22Rv1 (cell line): ENCODE results near the gene SLC9A9.

Experiments used
- H3K27ac ChIP-seq: fragments of 450-650 bp; 2 replicates; pipeline ENCODE4 v1.5.1; 2017
- CTCF ChIP-seq: fragments of 450-650 bp; IDR thresholded peaks from 2 replicates; pipeline ENCODE4 v1.5.1; 2017; ENCODE audit warnings: mild to moderate bottlenecking
- ZFX ChIP-seq: fragments of 450-650 bp; IDR thresholded peaks from 2 replicates; pipeline ENCODE4 v1.6.1; 2017; ENCODE audit warnings: antibody characterized with exemption, borderline replicate concordance

The SLC9A9 gene

GRCh38 chr3:143496191-143496590 lies 352.1 kb downstream of the SLC9A9 start:
- H3K27ac ChIP-seq: no peak overlapping the region
- no peak for TF ChIP-seq ZFX
- no peak for TF ChIP-seq CTCF

- H3K27ac ChIP-seq: no peak overlapping the region
- TF ChIP-seq ZFX: no peak
- TF ChIP-seq CTCF: no peak
Observed at GRCh38 chr3:143495527-143495926, 352.7 kb downstream of the SLC9A9 start.

- no peak overlapping the region for H3K27ac ChIP-seq
- TF ChIP-seq ZFX: no peak
- no peak for TF ChIP-seq CTCF
Observed at GRCh38 chr3:143486611-143487010, 361.7 kb downstream of the SLC9A9 start.

- TF ChIP-seq ZFX: no peak
- no peak for TF ChIP-seq CTCF
- no peak overlapping the region for H3K27ac ChIP-seq
Observed at GRCh38 chr3:143484846-143485512, 363.3 kb downstream of the SLC9A9 start.

GRCh38 chr3:143483214-143483613 lies 365.1 kb downstream of the SLC9A9 start:
- no peak overlapping the region for H3K27ac ChIP-seq
- TF ChIP-seq CTCF: no peak
- no peak for TF ChIP-seq ZFX

GRCh38 chr3:143482106-143483088 lies 365.9 kb downstream of the SLC9A9 start:
- TF ChIP-seq CTCF: no peak
- TF ChIP-seq ZFX: no peak
- H3K27ac ChIP-seq: no peak overlapping the region

GRCh38 chr3:143480344-143480743 lies 367.9 kb downstream of the SLC9A9 start:
- TF ChIP-seq CTCF (no peak), ZFX (no peak)
- no peak overlapping the region for H3K27ac ChIP-seq
